Measurements from ENCODE around the gene PRAMEF18. TPM values are rescaled to one million over a fixed set of nuclear protein-coding genes. Genes with fewer than 3 reads are reported as not detected.
"Not testable (repeated sequence)": the region's sequence is repeated elsewhere in the genome, so short reads cannot be mapped to it uniquely, and the experiment has no call there.

PRAMEF18 gene
- polyA plus RNA-seq, 1 donor (not counting 4 experiments of a cell fraction or from before 2014, with no cell fraction given), result not detected

GRCh38 chr1:13246554-13246871 is 20.6 kb upstream of the PRAMEF18 start:
- H3K9me1 ChIP-seq (ENCODE audit: control insufficient read depth, extremely low read depth, insufficient read depth, low read length); H3K9ac ChIP-seq (ENCODE audit: control insufficient read depth, extremely low read depth, insufficient read depth, low read length); H4K20me1 ChIP-seq (ENCODE audit: control insufficient read depth, extremely low read depth, insufficient read depth, low read length); H3K4me2 ChIP-seq (ENCODE audit: control insufficient read depth, extremely low read depth, insufficient read depth, low read depth, low read length); DNase-seq (ENCODE audit: low read depth, low spot score); H2AFZ ChIP-seq (ENCODE audit: control insufficient read depth, low read length); H3K4me3 ChIP-seq (ENCODE audit: control insufficient read depth in 2 of 3, extremely low read depth in 1 of 3, insufficient read depth in 2 of 3, low read depth in 1 of 3, low read length in 3 of 3); H3K27me3 ChIP-seq (ENCODE audit: control insufficient read depth, extremely low read depth, insufficient read depth, low read length); dilution Hi-C loops (cut with MboI; ENCODE audit: extremely low pct_ligation_motif_present, low sequenced_read_pairs); H3K9me3 ChIP-seq (ENCODE audit: control insufficient read depth, low read depth, low read length); FAIRE-seq; H3K27ac ChIP-seq (ENCODE audit: control insufficient read depth, insufficient read depth, low read length); H3K79me2 ChIP-seq (ENCODE audit: control insufficient read depth, insufficient read depth, low read length); H3K36me3 ChIP-seq (ENCODE audit: control insufficient read depth in 2 of 2, extremely low read depth in 1 of 2, insufficient read depth in 2 of 2, low read length in 2 of 2); H3K4me1 ChIP-seq (ENCODE audit: control insufficient read depth, extremely low read depth, insufficient read depth, low read length): not testable (repeated sequence)

- H3K9ac ChIP-seq (ENCODE audit: control insufficient read depth, extremely low read depth, insufficient read depth, low read length); H3K36me3 ChIP-seq (ENCODE audit: control insufficient read depth in 2 of 2, extremely low read depth in 1 of 2, insufficient read depth in 2 of 2, low read length in 2 of 2); H4K20me1 ChIP-seq (ENCODE audit: control insufficient read depth, extremely low read depth, insufficient read depth, low read length); H3K4me3 ChIP-seq (ENCODE audit: control insufficient read depth in 2 of 3, extremely low read depth in 1 of 3, insufficient read depth in 2 of 3, low read depth in 1 of 3, low read length in 3 of 3); H3K27ac ChIP-seq (ENCODE audit: control insufficient read depth, insufficient read depth, low read length); H3K9me3 ChIP-seq (ENCODE audit: control insufficient read depth, low read depth, low read length); H2AFZ ChIP-seq (ENCODE audit: control insufficient read depth, low read length); H3K4me2 ChIP-seq (ENCODE audit: control insufficient read depth, extremely low read depth, insufficient read depth, low read depth, low read length); dilution Hi-C loops (cut with MboI; ENCODE audit: extremely low pct_ligation_motif_present, low sequenced_read_pairs); H3K4me1 ChIP-seq (ENCODE audit: control insufficient read depth, extremely low read depth, insufficient read depth, low read length); H3K27me3 ChIP-seq (ENCODE audit: control insufficient read depth, extremely low read depth, insufficient read depth, low read length); DNase-seq (ENCODE audit: low read depth, low spot score); H3K9me1 ChIP-seq (ENCODE audit: control insufficient read depth, extremely low read depth, insufficient read depth, low read length); H3K79me2 ChIP-seq (ENCODE audit: control insufficient read depth, insufficient read depth, low read length); FAIRE-seq: not testable (repeated sequence)
These were observed 20.0 kb upstream of the PRAMEF18 start for GRCh38 chr1:13245841-13246553.

GRCh38 chr1:13243536-13244263 is 17.7 kb upstream of the PRAMEF18 start:
- H3K4me2 ChIP-seq (ENCODE audit: control insufficient read depth, extremely low read depth, insufficient read depth, low read depth, low read length); H3K9me3 ChIP-seq (ENCODE audit: control insufficient read depth, low read depth, low read length); DNase-seq (ENCODE audit: low read depth, low spot score); FAIRE-seq; H4K20me1 ChIP-seq (ENCODE audit: control insufficient read depth, extremely low read depth, insufficient read depth, low read length); H3K79me2 ChIP-seq (ENCODE audit: control insufficient read depth, insufficient read depth, low read length); H3K27ac ChIP-seq (ENCODE audit: control insufficient read depth, insufficient read depth, low read length); H3K4me1 ChIP-seq (ENCODE audit: control insufficient read depth, extremely low read depth, insufficient read depth, low read length); dilution Hi-C loops (cut with MboI; ENCODE audit: extremely low pct_ligation_motif_present, low sequenced_read_pairs); H3K27me3 ChIP-seq (ENCODE audit: control insufficient read depth, extremely low read depth, insufficient read depth, low read length); H3K4me3 ChIP-seq (ENCODE audit: control insufficient read depth in 2 of 3, extremely low read depth in 1 of 3, insufficient read depth in 2 of 3, low read depth in 1 of 3, low read length in 3 of 3); H3K9ac ChIP-seq (ENCODE audit: control insufficient read depth, extremely low read depth, insufficient read depth, low read length); H3K36me3 ChIP-seq (ENCODE audit: control insufficient read depth in 2 of 2, extremely low read depth in 1 of 2, insufficient read depth in 2 of 2, low read length in 2 of 2); H3K9me1 ChIP-seq (ENCODE audit: control insufficient read depth, extremely low read depth, insufficient read depth, low read length); H2AFZ ChIP-seq (ENCODE audit: control insufficient read depth, low read length): not testable (repeated sequence)

DNA sequence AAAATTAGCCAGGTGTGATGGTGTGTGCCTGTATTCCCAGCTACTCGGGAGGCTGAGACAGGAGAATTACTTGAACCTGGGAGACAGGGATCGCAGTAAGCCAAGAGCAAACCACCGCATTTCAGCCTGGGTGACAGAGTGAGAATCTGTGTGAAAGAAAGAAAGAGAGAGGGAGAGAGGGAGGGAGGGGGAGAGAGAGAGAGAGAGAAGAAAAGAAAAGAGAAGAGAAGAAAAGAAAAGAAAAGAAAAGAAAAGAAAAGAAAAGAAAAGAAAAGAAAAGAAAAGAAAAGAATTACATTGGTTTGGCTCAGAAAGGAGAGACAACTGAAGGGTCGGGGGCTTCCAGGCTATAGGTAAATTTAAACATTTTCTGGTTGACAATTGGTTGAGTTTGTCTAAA is 13.7 kb upstream of the PRAMEF18 start:
- DNase-seq (ENCODE audit: low read depth, low spot score); H3K36me3 ChIP-seq (ENCODE audit: control insufficient read depth in 2 of 2, extremely low read depth in 1 of 2, insufficient read depth in 2 of 2, low read length in 2 of 2): not testable (repeated sequence)

GRCh38 chr1:13237572-13237971 is 11.6 kb upstream of the PRAMEF18 start:
- H3K4me1 ChIP-seq (ENCODE audit: control insufficient read depth, extremely low read depth, insufficient read depth, low read length); H3K4me2 ChIP-seq (ENCODE audit: control insufficient read depth, extremely low read depth, insufficient read depth, low read depth, low read length); H4K20me1 ChIP-seq (ENCODE audit: control insufficient read depth, extremely low read depth, insufficient read depth, low read length); H3K9me3 ChIP-seq (ENCODE audit: control insufficient read depth, low read depth, low read length); DNase-seq (ENCODE audit: low read depth, low spot score); H3K9ac ChIP-seq (ENCODE audit: control insufficient read depth, extremely low read depth, insufficient read depth, low read length); dilution Hi-C loops (cut with MboI; ENCODE audit: extremely low pct_ligation_motif_present, low sequenced_read_pairs); FAIRE-seq; H3K36me3 ChIP-seq (ENCODE audit: control insufficient read depth in 2 of 2, extremely low read depth in 1 of 2, insufficient read depth in 2 of 2, low read length in 2 of 2); H3K4me3 ChIP-seq (ENCODE audit: control insufficient read depth in 2 of 3, extremely low read depth in 1 of 3, insufficient read depth in 2 of 3, low read depth in 1 of 3, low read length in 3 of 3); H3K27ac ChIP-seq (ENCODE audit: control insufficient read depth, insufficient read depth, low read length); H3K79me2 ChIP-seq (ENCODE audit: control insufficient read depth, insufficient read depth, low read length); H3K9me1 ChIP-seq (ENCODE audit: control insufficient read depth, extremely low read depth, insufficient read depth, low read length); H2AFZ ChIP-seq (ENCODE audit: control insufficient read depth, low read length); H3K27me3 ChIP-seq (ENCODE audit: control insufficient read depth, extremely low read depth, insufficient read depth, low read length): not testable (repeated sequence)

More for the DNA sequence above, 13.7 kb upstream of the PRAMEF18 start:
- H4K20me1 ChIP-seq (ENCODE audit: control insufficient read depth, extremely low read depth, insufficient read depth, low read length); H3K9ac ChIP-seq (ENCODE audit: control insufficient read depth, extremely low read depth, insufficient read depth, low read length); dilution Hi-C loops (cut with MboI; ENCODE audit: extremely low pct_ligation_motif_present, low sequenced_read_pairs); H3K9me1 ChIP-seq (ENCODE audit: control insufficient read depth, extremely low read depth, insufficient read depth, low read length); H3K4me3 ChIP-seq (ENCODE audit: control insufficient read depth in 2 of 3, extremely low read depth in 1 of 3, insufficient read depth in 2 of 3, low read depth in 1 of 3, low read length in 3 of 3); FAIRE-seq; H3K27ac ChIP-seq (ENCODE audit: control insufficient read depth, insufficient read depth, low read length); H3K79me2 ChIP-seq (ENCODE audit: control insufficient read depth, insufficient read depth, low read length); H3K9me3 ChIP-seq (ENCODE audit: control insufficient read depth, low read depth, low read length); H3K4me1 ChIP-seq (ENCODE audit: control insufficient read depth, extremely low read depth, insufficient read depth, low read length); H3K4me2 ChIP-seq (ENCODE audit: control insufficient read depth, extremely low read depth, insufficient read depth, low read depth, low read length); H3K27me3 ChIP-seq (ENCODE audit: control insufficient read depth, extremely low read depth, insufficient read depth, low read length); H2AFZ ChIP-seq (ENCODE audit: control insufficient read depth, low read length): not testable (repeated sequence)
